IPS-NIHi7 (cell line): ENCODE data around the gene BORCS6.
A peak's percentile ranks its signal among the peaks of the same experiment; 100 is the strongest.
"Not testable (repeated sequence)": the region's sequence is repeated elsewhere in the genome, so short reads cannot be mapped to it uniquely, and the experiment has no call there.

Experiments used
- DNase-seq: peaks from one replicate; pipeline ENCODE4 v3.0.0; 2012; ENCODE audit warnings: mixed read lengths; ENCODE audit errors: extremely low spot score

BORCS6 gene

DNA sequence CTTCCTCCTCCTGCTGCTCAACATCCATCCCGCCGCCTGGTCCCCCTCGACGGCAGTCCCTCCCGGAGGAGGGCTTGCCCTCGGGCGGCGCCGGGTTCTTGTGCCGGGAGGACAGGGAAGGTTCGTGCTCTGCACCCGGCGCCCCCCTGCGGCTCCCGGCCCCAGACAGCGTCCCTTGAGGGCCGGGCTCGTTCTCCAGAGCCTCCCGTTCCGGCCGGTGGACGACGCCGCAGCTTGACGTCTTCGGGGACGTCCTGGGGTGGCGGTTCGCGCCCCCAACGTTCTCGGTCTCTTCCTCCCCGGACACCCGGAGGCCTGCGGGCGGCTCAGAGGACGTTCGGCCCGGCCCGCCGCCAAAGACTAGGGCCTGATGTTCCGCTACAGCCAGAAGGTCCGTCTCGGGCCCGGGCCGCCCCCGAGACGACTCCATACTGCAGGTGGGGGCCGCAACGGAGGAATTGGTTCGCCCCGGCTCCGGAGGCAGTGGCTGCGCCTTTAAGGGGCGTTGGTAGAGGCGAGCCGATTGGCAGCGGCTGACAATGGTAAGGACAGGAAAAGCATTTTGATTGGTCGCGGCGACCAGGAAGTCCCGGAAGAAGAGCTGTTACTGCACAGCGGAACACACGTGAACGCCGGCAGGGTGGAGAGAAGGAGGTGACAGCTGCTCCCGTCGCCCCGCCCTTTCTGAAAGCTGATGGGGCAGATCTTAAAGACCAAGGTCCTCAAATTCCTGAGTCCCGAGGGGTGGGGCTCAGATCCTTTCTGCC lies at the start of gene BORCS6:
Gene BORCS6, minus strand, starts transcription at position 470 of the 767 bp plus-strand sequence. Its CDS starts 40 bp downstream, at position 430.
- peak; percentile 89 for DNase-seq

DNA sequence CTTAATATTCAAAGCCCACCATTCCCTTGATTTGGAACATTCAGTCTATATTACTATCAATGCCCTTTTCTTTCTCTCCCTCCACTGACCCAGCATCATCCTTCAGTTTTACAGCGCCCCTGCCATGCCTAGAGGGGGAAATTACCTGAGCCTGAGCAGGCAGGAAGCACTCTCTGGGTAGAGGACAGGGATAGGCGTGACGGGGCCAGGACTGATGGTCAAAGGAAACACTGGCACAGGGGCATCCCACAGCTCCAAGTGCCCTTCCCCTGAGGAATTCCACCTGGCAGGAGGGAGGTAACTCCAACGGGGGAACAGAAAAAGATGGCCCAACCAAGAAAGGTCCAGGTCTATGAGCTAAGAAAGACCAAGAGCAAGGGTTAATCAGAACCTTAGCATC lies 47.9 kb upstream of the BORCS6 start:
- DNase-seq, result no peak

DNA sequence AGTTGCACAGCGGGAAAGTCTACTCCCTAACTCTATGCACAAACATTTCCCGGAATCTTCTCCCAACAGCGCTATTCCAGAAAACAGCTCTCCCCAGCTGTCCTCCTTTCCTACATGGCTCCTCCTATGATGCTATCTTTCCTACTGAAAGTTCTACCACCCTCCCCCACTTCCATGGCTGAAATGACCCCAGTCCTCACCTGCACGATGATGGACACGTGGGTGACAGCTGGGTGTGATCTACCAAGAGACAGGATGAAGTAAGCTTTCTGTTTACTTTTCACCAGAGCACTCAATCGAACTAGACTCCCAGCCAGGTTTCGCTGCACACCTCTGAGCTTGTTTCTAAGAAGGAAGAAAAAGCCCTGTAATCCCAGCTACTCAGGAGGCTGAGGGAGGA lies 47.2 kb upstream of the BORCS6 start:
- no peak for DNase-seq

DNA sequence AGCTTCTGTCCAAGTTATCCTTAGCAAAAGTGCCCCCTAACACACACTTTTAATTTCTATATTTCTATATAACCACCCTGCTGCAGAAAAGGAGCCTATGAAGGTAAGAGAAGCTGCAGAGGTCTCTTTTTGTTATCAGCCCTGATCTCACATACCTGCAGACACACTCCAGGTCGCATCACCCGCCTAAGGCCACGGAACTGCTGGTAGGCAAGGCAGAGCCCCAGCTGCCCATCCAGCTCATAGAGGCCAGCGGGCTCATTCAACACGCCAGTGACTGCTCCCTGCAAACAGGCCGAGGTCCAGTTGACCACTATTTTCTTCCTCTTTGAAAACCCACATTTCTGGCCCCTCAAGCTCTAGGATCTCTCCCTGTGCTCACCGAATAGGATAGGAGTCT lies 45.7 kb upstream of the BORCS6 start:
- DNase-seq, result no peak

DNA sequence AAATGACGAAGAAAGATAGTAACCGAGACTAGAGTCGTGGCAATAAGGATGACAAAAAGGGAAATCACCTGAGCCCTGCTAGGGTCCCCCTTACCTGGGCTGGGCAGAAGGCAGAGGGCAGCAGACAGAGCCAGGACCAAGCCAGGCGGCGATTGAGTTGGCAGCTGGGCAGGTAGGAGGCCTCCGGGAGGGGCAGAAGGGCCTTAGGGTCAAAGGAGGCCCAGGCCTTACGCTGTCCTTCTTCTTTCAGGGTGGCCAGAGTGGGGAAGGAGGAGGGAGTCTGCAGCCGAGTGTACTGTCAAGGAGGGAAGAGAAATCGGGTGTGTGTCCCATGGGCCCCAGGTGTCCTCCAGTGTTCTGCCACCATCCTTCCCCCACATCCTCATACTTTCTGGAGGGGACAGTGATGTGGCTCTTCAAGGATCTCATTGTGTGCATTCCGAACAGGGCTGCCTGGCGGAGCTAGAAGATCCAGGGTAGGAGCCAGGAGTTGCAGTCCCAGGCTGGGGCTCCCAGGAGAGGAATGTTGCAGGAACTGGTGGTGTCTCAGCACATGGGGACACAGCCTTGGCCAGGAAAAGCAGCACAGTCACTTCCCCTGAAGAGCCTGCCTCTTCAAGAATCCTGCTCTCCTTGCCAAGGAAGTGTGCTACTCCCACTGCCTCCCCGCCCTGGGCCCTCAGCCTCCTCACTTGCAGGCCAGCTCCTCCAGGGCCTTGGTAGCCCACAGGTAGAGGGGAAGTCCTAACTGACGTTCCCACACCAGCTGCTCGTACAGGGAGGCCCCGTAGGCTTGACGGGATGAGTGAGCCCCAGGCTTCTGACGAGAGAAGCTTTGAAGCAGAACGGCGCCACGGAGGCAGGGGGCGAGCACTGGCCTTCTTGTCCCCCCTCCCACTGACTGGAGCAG lies 44.6 kb upstream of the BORCS6 start:
- no peak for DNase-seq

DNA sequence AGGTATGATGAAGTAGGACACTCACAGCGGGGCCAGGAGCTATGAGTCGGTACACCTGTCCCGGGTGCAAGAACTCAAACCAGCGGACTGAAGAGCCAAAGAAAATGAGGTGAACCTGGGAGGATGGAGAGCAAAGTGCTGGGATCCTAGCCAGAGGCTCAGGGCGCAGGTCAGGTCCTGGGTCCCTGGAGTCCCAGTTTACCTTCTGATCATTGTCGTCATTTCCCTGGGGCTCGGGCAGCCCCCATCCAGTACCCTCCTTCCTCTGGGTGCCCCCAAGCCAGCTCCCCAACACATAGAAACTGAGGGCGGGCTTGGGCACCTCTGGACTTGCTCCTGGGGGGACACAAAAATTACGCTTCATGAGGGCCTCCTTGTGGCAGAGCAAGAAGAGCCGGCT lies 41.7 kb upstream of the BORCS6 start:
- DNase-seq, result no peak

DNA sequence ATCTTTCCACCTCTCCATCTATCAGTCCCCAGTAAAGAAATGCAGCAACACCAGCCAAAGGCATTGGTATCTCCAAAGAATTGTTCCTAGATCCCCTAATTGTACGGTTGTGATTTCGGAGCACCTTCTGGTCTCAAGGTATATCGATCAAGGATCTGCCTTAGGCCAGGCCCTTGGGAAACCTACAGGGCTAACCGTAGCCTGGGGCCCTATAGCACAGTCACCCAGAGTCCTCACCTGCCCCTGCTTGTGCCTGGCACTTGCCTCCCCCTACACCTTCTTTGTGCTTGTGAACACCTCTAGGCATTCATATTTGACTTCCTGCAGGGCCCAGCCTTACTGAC lies 37.2 kb upstream of the BORCS6 start:
- peak; percentile 26 for DNase-seq

DNA sequence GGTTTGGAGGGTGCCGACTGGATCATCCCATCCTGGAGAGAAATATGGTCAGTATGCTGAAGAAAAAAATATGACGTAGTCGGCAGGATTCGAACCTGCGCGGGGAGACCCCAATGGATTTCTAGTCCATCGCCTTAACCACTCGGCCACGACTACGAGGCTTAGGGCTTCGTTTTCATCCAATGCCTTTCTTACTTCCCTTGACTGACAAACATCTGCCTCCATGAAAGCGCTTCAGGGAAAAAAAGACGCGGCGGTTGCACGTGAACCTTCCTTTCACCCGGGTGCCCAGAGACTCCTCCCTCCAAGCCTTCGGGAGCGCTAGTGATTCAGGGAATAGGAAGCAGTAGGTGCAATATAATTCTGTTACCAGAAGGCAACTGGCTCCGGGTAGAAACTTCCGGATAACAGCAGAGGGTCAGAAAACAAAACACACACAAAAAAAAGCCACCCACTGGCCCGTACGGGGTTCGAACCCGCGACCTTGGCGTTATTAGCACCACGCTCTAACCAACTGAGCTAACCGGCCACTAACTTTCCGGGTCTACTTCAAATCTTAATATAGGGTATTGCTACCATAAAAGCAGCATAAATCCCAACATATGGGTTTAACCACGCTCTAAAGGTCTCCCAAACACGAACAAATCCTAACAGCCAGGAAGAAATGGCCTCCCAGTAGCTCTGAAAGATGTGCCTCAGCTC lies 36.7 kb upstream of the BORCS6 start:
- peak; percentile 69 for DNase-seq

DNA sequence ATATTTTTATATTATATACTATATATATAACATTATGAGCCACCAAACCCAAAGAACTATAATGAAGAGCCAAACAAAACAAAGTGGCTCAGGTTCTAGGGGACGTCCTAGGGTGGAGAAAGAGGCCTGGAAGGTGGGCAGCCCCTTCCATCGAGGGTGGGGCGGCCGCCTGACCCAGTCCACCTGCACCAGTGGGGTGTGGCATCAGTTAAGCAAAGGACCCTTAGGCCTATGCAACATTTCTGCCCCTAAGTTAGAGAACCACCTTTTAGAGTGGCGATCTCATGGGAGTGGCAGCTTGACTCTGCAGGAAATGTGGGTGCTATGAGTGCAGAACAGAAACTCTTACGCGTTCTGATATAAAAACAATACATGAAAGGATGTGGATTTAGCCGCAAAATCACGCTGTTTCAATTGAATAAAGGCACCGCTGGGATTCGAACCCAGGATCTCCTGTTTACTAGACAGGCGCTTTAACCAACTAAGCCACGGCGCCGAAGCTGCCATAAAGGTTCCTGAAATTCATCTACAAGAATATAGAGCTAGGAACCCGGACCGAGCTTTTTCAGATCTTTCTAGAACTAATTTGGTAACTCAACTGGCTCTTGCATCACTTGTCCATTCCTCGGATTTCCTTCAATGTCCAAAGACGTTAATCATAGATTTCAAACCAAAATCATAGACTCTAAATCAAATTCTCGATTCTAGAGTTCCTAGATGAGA lies 36.0 kb upstream of the BORCS6 start:
- no peak for DNase-seq

DNA sequence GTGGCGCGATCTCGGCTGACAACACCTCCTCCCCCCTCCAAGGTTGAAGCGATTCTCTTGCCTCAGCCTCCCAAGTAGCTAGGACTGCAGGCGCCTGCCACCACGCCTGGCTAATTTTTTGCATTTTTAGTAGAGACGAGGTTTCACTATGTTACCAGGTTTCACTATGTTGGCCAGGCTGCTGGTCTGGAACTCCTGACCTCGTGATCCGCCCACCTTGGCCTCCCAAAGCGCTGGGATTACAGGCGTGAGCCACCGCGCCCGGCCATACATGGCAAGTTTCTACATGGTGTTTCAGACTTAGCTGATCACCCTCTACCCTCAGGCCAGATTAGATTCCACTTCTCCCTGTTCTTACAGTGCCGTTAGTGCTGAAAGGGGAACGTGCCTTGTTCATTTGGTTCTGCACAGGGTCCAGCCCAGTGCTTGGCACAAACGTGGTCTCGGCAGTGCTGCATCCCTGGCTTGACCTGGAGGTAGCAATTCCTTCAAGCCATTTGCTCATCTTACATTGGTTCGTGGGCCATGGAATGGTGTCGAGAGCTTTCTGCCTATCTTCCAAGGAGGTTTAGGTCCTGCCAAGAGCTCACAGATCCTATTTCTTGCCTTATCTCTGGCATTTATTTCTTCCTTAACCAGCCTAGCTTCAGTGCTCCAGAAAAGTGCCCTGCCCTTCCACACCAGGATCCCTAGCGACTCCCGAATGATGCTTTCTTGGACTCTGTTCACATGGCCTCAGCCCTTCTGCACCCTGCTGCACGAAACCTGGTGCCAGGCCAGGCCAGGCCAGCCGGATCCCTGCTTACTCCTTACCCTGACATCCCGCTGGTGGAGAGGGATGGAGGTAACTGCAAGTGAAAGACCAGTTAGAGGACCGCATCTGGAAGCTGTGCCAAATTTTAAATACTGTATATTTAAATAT lies 35.2 kb upstream of the BORCS6 start:
- DNase-seq, result no peak

DNA sequence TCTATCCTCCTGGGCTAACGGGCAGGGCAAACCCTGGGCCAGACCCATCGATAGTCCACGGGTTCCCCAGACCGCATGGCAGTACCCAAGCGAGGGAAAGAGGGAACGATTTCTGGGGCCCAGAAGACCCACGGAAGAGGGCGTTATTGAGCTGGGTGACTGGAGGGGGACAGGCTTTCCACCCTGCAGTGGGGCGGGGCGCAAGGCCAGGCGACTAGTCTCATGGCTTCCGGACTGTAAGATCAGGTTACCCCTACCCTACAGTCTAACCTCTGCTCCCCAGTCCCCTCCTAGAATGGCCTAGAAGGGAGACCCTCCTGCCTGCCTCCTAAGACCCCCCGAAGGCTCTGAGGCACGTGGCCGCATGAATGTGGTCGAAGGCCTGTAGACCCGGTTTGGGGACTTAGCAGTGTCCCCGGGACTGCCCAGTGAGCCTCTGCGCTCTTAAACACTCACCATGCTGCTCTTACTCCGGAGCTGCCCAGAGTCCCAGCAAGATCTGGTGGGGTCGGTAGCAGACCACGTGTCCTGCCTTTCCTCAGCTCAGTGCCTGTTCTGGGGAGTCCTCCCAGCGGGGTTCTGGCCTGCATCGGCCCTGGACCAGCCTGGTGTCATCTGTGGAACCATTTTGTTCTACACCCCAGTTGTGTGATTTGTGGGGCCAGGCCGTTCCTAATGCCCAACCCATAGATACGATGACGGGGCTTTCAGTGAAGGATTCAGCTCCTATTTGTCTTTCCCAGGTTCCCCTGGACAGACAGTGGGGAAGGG lies 33.6 kb upstream of the BORCS6 start:
- DNase-seq, result peak; percentile 56

DNA sequence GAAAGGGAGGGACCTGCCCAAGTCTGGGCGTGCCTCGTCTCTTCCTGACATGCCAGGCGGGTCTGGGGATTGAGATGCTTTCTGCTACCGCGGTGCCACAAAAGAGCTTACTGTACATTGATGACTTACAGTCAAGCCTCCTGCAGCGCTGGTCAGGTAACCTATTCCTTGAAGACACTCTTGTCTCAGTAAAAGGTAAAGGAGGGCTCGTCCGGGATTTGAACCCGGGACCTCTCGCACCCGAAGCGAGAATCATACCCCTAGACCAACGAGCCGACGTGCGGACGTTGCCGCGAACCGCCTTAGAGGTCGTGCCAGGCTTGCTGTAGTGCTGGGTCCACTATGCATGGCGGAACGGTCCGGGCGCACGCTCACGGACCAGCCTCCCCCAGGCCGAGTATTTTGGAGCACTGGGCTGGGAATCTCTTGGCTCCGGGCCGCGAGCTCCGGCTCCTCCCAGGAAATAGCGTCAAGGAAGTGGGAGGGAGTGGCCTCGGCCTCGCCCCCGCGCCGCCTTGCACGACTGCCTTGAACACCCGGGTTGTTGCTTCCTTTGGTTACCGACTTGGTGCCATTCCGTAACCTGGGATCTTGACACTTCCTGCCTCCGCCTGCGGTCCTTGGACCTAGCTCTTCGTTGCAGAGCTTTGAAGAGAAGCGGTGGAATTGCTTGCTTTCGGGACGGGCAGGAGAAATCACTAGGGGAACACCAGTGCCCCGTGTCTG lies 32.8 kb upstream of the BORCS6 start:
- DNase-seq, result peak; percentile 62

DNA sequence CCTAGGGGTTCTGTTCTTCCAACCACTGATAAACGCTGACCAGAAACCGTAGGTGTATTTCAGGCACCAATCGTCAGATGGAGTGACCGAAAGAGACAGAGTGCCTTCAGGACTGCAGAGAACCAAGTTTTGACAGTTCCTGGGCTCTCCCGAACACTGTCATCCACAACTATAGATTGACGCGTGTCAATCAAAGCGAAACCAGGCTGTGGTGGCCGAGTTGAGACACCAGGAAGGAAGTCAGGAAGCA lies 32.3 kb upstream of the BORCS6 start:
- no peak for DNase-seq

DNA sequence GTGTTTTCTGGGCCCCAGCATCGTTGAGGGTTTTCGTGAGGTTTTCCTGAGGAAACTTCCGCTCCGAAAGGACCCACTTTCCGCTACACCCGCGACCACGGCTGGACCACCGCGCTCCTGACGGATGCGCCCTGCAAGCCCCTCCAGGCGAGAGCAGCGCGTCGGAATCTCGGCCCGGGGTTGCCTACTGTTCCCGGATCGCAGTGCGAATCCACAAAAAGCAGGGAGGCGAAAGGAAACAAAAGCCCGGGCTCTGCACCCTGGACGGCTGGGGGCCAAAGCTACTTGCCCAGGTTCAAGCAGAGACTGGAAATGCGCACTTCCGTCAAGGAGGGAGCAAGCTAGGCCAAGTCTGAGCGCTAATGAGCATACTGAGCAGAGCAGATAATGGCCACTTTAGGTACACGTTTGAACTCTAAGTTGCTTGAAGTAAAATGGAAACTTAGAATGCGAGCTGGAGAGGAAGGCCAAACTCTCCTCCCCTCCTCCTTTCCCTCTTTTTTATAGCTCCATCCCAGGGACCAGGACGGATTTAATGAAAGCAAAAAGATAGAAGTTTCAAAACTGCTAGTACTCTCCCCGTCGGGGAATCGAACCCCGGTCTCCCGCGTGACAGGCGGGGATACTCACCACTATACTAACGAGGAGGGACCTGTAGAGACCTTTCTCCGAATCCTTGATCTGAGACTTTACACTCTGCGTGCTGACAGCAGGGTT lies 31.8 kb upstream of the BORCS6 start:
- peak; percentile 23 for DNase-seq

DNA sequence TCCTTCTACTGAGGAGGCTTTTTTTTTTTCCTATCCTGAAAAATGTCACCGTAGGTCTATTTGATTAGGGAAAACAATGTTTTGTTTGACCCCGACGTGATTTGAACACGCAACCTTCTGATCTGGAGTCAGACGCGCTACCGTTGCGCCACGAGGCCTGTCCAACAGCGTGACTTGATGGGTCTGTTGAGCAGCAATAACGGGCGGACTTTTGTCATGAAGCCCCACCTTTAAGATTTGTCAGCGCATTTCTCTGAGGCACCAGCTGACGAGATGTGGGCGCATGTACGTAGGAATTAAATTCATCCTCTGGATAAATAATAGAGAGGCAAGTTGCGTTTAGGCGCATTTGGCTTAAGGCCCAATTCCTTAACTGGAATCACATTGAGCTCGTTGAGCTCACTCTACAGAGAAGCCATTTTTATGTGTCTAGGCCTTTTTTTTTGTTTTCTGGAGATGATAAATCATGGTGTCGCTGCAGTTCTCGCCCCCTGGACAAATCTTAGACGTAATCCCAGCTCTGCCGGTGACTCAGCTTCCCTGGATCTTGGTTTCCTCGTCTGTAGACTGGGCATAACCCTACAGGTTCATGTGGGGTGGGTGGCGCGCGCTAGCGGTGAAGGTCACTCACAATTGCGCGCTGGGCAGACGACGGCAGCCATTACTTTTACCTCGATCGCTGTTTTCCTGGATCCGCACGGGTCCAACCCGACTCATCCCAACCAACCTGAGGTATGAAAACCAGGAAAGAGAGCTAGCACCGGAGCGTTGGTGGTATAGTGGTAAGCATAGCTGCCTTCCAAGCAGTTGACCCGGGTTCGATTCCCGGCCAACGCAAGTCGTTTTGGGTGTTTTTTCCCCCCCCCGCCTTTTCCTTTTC lies 31.0 kb upstream of the BORCS6 start:
- DNase-seq, result peak; percentile 61

DNA sequence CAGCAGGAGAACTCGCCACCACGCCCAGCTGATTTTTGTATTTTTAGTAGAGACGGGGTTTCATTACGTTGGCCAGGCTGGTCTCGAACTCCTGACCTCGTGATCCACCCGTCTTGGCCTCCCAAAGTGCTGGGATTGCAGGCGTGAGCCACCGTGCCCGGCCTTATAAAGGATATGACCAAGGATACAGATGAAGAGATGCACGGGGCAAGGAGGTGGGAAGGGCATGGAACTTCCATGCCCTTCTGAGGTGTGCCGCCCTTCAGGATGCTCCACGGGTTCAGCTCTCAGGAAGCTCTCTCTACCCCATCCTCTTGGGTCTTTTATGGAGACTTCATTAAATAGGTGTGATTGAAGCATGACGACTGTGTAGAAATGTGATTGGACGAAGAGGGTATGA lies 24.0 kb upstream of the BORCS6 start:
- DNase-seq, result not testable (repeated sequence)

DNA sequence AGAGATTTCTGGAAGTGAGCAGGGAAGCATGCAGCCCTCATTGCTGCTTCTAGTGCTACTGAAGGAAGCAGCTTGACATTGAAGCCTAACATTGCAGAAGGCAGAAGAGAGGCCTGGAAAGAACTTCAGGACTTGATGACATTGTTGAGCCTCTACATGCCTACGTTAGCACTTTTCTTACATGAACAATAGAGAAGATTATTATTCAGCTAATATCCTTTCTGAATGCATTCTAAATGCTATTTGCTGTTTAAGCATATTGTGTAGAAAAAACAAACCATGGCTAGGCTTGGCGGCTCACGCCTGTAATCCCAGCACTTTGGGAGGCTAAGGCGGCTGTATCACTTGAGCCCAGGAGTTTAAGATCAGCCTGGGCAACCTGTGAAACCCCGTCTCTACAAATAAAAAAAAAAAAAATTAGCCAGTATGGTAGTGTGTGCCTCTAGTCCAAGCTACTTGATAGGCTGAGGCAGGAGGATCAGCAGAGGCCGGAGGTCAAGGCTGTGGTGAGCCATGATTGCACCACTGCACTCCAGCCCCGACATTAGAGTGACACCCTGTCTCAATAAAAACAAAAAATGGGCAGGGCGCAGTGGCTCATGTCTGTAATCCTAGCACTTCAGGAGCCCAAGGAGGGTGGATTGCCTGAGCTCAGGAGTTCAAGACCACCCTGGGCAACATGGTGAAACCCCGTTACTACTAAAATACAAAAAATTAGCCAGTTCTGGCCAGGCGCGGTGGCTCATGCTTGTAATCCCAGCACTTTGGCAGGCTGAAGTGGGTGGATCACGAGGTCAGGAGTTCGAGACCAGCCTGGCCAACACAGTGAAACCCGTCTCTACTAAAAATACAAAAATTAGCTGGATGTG lies 22.6 kb upstream of the BORCS6 start:
- DNase-seq, result no peak
